Osteoblast (primary cell): ENCODE data around the gene CD38. TPM values are rescaled to one million over a fixed set of nuclear protein-coding genes. Genes with fewer than 3 reads are reported as not detected.
A peak's percentile ranks its signal among the peaks of the same experiment; 100 is the strongest.

Source experiments
- DNase-seq: peaks from one replicate; pipeline ENCODE4 v3.0.0; 2011; ENCODE audit warnings: low spot score, mixed read lengths; ENCODE audit not compliant: insufficient read length; ENCODE audit errors: missing footprints
- H2AFZ ChIP-seq: 2 replicates; pipeline ENCODE4 v1.6.0; 2011; ENCODE audit warnings: mild to moderate bottlenecking, low read length
- H3K27ac ChIP-seq: 2 replicates; pipeline ENCODE4 v1.5.1; 2011; ENCODE audit warnings: mild to moderate bottlenecking, low read depth, low read length, moderate library complexity
- H3K27me3 ChIP-seq: 2 replicates; pipeline ENCODE4 v1.6.0; 2012; ENCODE audit warnings: mild to moderate bottlenecking, control low read depth, inconsistent platforms, low read length, moderate library complexity; ENCODE audit not compliant: insufficient read depth
- H3K36me3 ChIP-seq: 2 replicates; pipeline ENCODE4 v1.5.1; 2011; ENCODE audit warnings: mild to moderate bottlenecking, low read length, control low read depth, moderate library complexity; ENCODE audit not compliant: insufficient read depth
- H3K4me1 ChIP-seq: 2 replicates; pipeline ENCODE4 v1.5.1; 2011; ENCODE audit warnings: mild to moderate bottlenecking, low read length, control low read depth, moderate library complexity; ENCODE audit not compliant: insufficient read depth
- H3K4me2 ChIP-seq: 2 replicates; pipeline ENCODE4 v1.6.0; 2011; ENCODE audit warnings: mild to moderate bottlenecking, low read length; ENCODE audit not compliant: insufficient read depth
- H3K4me3 ChIP-seq: fragments of 200-600 bp; sonication (generic); 3 replicates; pipeline ENCODE4 v1.5.1; 2012; ENCODE audit warnings: mild to moderate bottlenecking, low read length, inconsistent platforms; ENCODE audit not compliant: insufficient read depth
- H3K79me2 ChIP-seq: 2 replicates; pipeline ENCODE4 v1.6.0; 2012; ENCODE audit warnings: mild to moderate bottlenecking, low read length, control low read depth, inconsistent platforms; ENCODE audit not compliant: insufficient read depth
- H3K9me3 ChIP-seq: 2 replicates; pipeline ENCODE4 v1.5.1; 2011; ENCODE audit warnings: low read depth, low read length, control low read depth
- H4K20me1 ChIP-seq: 2 replicates; pipeline ENCODE4 v1.6.0; 2012; ENCODE audit warnings: mild to moderate bottlenecking, low read length, control low read depth; ENCODE audit not compliant: insufficient read depth
- CTCF ChIP-seq: IDR thresholded peaks from 2 replicates; pipeline ENCODE4 v1.5.1; 2011; ENCODE audit warnings: mild to moderate bottlenecking, low read depth, low read length, moderate library complexity; ENCODE audit errors: extremely low read depth
- total RNA-seq: library from RNA; depleted of rRNA; stranded (reverse); fragments of >200 nt; gene quantifications from 2 replicates; pipeline ENCODE4 v1.2.3, GENCODE V29; 2012

Gene CD38
- total RNA-seq, 1 donor, result under 0.01 TPM

- no peak overlapping the region for H2AFZ ChIP-seq
- H3K9me3 ChIP-seq, result no peaks in the 10 kb centered on the region
- H3K4me2 ChIP-seq, result no peak overlapping the region
- no peak for DNase-seq
- H3K79me2 ChIP-seq, result no peaks in the 10 kb centered on the region
- no peaks in the 10 kb centered on the region for H4K20me1 ChIP-seq
- H3K27ac ChIP-seq, result no peak overlapping the region
- no peaks in the 10 kb centered on the region for H3K4me1 ChIP-seq
- H3K36me3 ChIP-seq, result no peaks in the 10 kb centered on the region
- H3K4me3 ChIP-seq, result no peak overlapping the region
- no peak for TF ChIP-seq CTCF
- peaks cover 6% of the 10 kb centered on the region for H3K27me3 ChIP-seq
These were observed 69.6 kb downstream of the CD38 start for GRCh38 chr4:15847746-15848145.

- peak; percentile 5 for TF ChIP-seq CTCF
- Histone ChIP-seq H3K9me3 (no peaks in the 10 kb centered on the region), H2AFZ (no peak overlapping the region), H3K27me3 (peaks cover 6% of the 10 kb centered on the region), H3K36me3 (no peaks in the 10 kb centered on the region), H3K4me2 (no peak overlapping the region), H3K4me3 (no peak overlapping the region), H4K20me1 (no peaks in the 10 kb centered on the region), H3K27ac (no peak overlapping the region), H3K79me2 (no peaks in the 10 kb centered on the region), H3K4me1 (no peaks in the 10 kb centered on the region)
- DNase-seq, result no peak
These were observed 70.2 kb downstream of the CD38 start for GRCh38 chr4:15848191-15848842.

GRCh38 chr4:15851969-15852368 is 73.8 kb downstream of the CD38 start:
- Histone ChIP-seq H3K4me2 (no peak overlapping the region), H3K79me2 (no peaks in the 10 kb centered on the region), H3K9me3 (no peaks in the 10 kb centered on the region), H3K4me1 (no peaks in the 10 kb centered on the region), H3K36me3 (no peaks in the 10 kb centered on the region), H4K20me1 (no peaks in the 10 kb centered on the region), H3K27ac (no peak overlapping the region), H3K4me3 (no peak overlapping the region), H3K27me3 (peaks cover 20% of the 10 kb centered on the region), H2AFZ (no peak overlapping the region)
- no peak for DNase-seq
- no peak for TF ChIP-seq CTCF

GRCh38 chr4:15852524-15852923 is 74.4 kb downstream of the CD38 start:
- Histone ChIP-seq H3K36me3 (no peaks in the 10 kb centered on the region), H3K9me3 (no peaks in the 10 kb centered on the region), H2AFZ (no peak overlapping the region), H3K4me3 (no peak overlapping the region), H3K4me2 (no peak overlapping the region), H3K27ac (no peak overlapping the region), H3K27me3 (peaks cover 20% of the 10 kb centered on the region), H3K4me1 (no peaks in the 10 kb centered on the region), H3K79me2 (no peaks in the 10 kb centered on the region), H4K20me1 (no peaks in the 10 kb centered on the region)
- DNase-seq, result no peak
- no peak for TF ChIP-seq CTCF
